ENCODE measurements around the gene VSTM4.

GRCh38 chr10:49118430-49119074 is 3.2 kb upstream of the VSTM4 start:
- TF ChIP-seq EP300 (IDR thresholded peaks at IDR 0.05; ENCODE audit: borderline replicate concordance in 1 of 2, low read depth in 1 of 2, low read length in 1 of 2) (no peak), CTCF (IDR thresholded peaks at IDR 0.05) (no peak), PBX3 (IDR thresholded peaks at IDR 0.05) (no peak), REST (IDR thresholded peaks at IDR 0.05; ENCODE audit: low read depth, low read length) (no peak), JUND (IDR thresholded peaks at IDR 0.05) (no peak), MXI1 (IDR thresholded peaks at IDR 0.05; ENCODE audit: low read depth, low read length) (no peak)
